ENCODE data around the gene TCF12.

DNA sequence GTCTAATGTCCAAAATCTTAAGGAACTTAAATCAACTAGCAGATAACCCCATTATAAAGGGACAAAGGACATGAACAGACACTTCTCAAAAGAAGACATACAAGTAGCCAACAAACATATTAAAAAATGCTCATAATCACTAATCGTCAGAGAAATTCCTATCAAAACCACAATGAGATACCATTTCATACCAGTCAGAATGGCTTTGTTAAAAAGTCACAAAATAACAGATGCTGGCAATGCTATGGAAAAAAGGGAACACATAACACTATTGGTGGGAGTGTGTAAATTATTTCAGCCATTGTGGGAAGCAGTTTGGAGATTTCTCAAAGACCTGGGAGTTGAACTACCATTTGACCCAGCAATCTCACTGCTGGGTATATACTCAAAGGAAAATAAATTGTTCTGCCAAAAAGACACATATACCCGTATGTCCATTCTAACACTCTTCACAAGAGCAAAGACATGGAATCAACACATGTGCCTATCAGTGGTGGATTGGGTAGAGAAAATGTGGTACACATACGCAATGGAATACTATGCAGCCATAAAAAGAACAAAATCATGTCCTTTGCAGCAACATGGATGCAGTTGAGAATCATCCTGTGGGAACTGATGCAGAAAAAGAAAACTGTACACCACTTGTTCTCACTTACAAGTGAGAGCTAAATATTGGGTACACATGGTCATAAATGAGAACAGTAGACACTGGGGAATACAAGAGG is 78.5 kb downstream of the TCF12 start:
- TF ChIP-seq CTCF (IDR thresholded peaks at IDR 0.05; ENCODE audit: insufficient read depth, low read depth, low read length) (no peak), EZH2 (IDR thresholded peaks at IDR 0.05; ENCODE audit: insufficient read depth, low read length) (no peak)
